ENCODE data around the gene ADAMTS2. TPM values are rescaled to one million over a fixed set of nuclear protein-coding genes. Genes with fewer than 3 reads are reported as not detected.

ADAMTS2 gene
- total and polyA plus RNA-seq, 12 donors = 4.3 to 70.3 (median 22.4) TPM

- H3K27me3 ChIP-seq = no peaks in the 10 kb centered on the region
- no peaks in the 10 kb centered on the region for H3K9me3 ChIP-seq (replicated peaks in 1 of 3)
- WGBS, 4 donors = 48 to 75% (median 65%) methylated on average over 4 to 17 of the region's 17 CpGs
- TF ChIP-seq POLR2A (IDR thresholded peaks at IDR 0.05) (no peak), CTCF (IDR thresholded peaks at IDR 0.05) (no peak)
- intact Hi-C loops (cut with DNase I) = no loop called here
- no peak overlapping the region for H3K4me3 ChIP-seq
- no peaks in the 10 kb centered on the region for H3K36me3 ChIP-seq (replicated peaks in 1 of 2)
- H3K4me1 ChIP-seq (replicated peaks in 1 of 2) = peaks cover 0 to 19% of the 10 kb centered on the region in 2 donors
- DNase-seq = peak in 4 of 7 donors; percentile 6 to 34 (median 10)
- H3K27ac ChIP-seq = peak overlapping the region in 1 of 5 donors; percentile 89
Measured at GRCh38 chr5:179267071-179267670, 78.1 kb downstream of the ADAMTS2 start.

GRCh38 chr5:179266291-179267070 lies 78.8 kb downstream of the ADAMTS2 start:
- no peaks in the 10 kb centered on the region for H3K36me3 ChIP-seq (replicated peaks in 1 of 2)
- WGBS, 4 donors = 68 to 86% (median 75%) methylated on average over 11 to 13 of the region's 13 CpGs
- intact Hi-C loops (cut with DNase I) = no loop called here
- H3K27me3 ChIP-seq = no peaks in the 10 kb centered on the region
- DNase-seq = peak in 4 of 7 donors; percentile 9 to 38 (median 14)
- no peak overlapping the region for H3K4me3 ChIP-seq
- TF ChIP-seq CTCF (IDR thresholded peaks at IDR 0.05) (no peak), POLR2A (IDR thresholded peaks at IDR 0.05) (no peak)
- peaks cover 0 to 19% of the 10 kb centered on the region in 2 donors for H3K4me1 ChIP-seq (replicated peaks in 1 of 2)
- H3K9me3 ChIP-seq (replicated peaks in 1 of 3) = no peaks in the 10 kb centered on the region
- H3K27ac ChIP-seq = peak overlapping the region in 3 of 5 donors; percentile 37 to 89 (median 47)

- no peak overlapping the region for H3K4me3 ChIP-seq
- H3K4me1 ChIP-seq (replicated peaks in 1 of 2) = peaks cover 0 to 19% of the 10 kb centered on the region in 2 donors
- H3K27me3 ChIP-seq = no peaks in the 10 kb centered on the region
- intact Hi-C loops (cut with DNase I) = no loop called here
- H3K36me3 ChIP-seq (replicated peaks in 1 of 2) = no peaks in the 10 kb centered on the region
- peak; percentile 37 to 85 (median 71) for DNase-seq
- no peaks in the 10 kb centered on the region for H3K9me3 ChIP-seq (replicated peaks in 1 of 3)
- TF ChIP-seq POLR2A (IDR thresholded peaks at IDR 0.05) (no peak), CTCF (IDR thresholded peaks at IDR 0.05) (no peak)
- peak overlapping the region in 3 of 5 donors; percentile 37 to 89 (median 47) for H3K27ac ChIP-seq
- WGBS, 4 donors = 33 to 62% (median 42%) methylated on average over 11 to 35 of the region's 35 CpGs
Measured at GRCh38 chr5:179265514-179266290, 79.6 kb downstream of the ADAMTS2 start.
